A549 (cell line): Measurements from ENCODE around the gene TRIM72. TPM values are rescaled to one million over a fixed set of nuclear protein-coding genes. Genes with fewer than 3 reads are reported as not detected.

ENCODE experiments used
- ATAC-seq, 2 experiments: fragments of 200-7000 bp in 1 of 2; fragments of >200 bp in 1 of 2; cut with Nextera tagmentation in 1 of 2; cut with Tn5 transposase in 1 of 2; 3 replicates each; pipeline versions ENCODE4 v1.8.0 to v1.9.1; 2018 to 2020; ENCODE audit warnings: mild to moderate bottlenecking in 1 of 2, moderate library complexity in 1 of 2
- CTCF ChIA-PET: fragments of 300-600 bp; sonication (Branson Sonifier 250); formaldehyde crosslinking; extraction: SDS; loops from one replicate; lab custom pipeline; 2021; ENCODE audit warnings: antibody characterized with exemption, inconsistent platforms; lab: Yijun Ruan, JAX
- POLR2A ChIA-PET: fragments of 350-600 bp; formaldehyde crosslinking; extraction: SDS; loops from one replicate; lab custom pipeline; 2021; ENCODE audit warnings: antibody characterized with exemption, inconsistent platforms; lab: Yijun Ruan, JAX
- DNase-seq, 2 experiments: peaks; one replicate each; pipeline versions ENCODE4 v3.0.0 to v3.0.0-alpha.2; 2011 to 2016; ENCODE audit warnings: low read depth in 1 of 2, low spot score in 1 of 2
- FAIRE-seq: peaks from 2 replicates; lab custom pipeline; 2011; peaks lifted over from hg19 to GRCh38; lab: Jason Lieb, UNC
- H3K27ac ChIP-seq, 2 experiments: fragments of >200 bp; sonication (Bioruptor Twin); formaldehyde crosslinking; 3 replicates each; pipeline ENCODE4 v1.5.1; 2016 to 2017
- H3K4me1 ChIP-seq: fragments of >200 bp; sonication (Bioruptor Twin); formaldehyde crosslinking; 3 replicates; pipeline ENCODE4 v1.6.1; 2016
- H3K4me2 ChIP-seq: fragments of >200 bp; sonication (Bioruptor Twin); formaldehyde crosslinking; 3 replicates; pipeline ENCODE4 v1.6.1; 2016
- H3K4me3 ChIP-seq: fragments of >200 bp; sonication (Bioruptor Twin); formaldehyde crosslinking; 3 replicates; pipeline ENCODE4 v1.5.1; 2016
- H3K9me3 ChIP-seq: fragments of >200 bp; sonication (Bioruptor Twin); formaldehyde crosslinking; 3 replicates; pipeline ENCODE4 v1.6.1; 2016
- CEBPB ChIP-seq, 2 experiments: fragments of >200 bp in 1 of 2; sonication (Bioruptor Twin) in 1 of 2; formaldehyde crosslinking in 1 of 2; IDR thresholded peaks; 2 replicates each; pipeline ENCODE4 v1.6.1; 2012 to 2016
- CHD4 ChIP-seq: fragments of 200-600 bp; sonication (generic); IDR thresholded peaks from 2 replicates; pipeline ENCODE4 v1.6.1; 2016; ENCODE audit warnings: antibody characterized with exemption, mild to moderate bottlenecking, borderline replicate concordance
- EP300 ChIP-seq, 2 experiments: fragments of >200 bp; sonication (Bioruptor Twin); formaldehyde crosslinking; IDR thresholded peaks; 2 replicates in 1 of 2; 3 replicates in 1 of 2; pipeline ENCODE4 v1.6.1; 2016 to 2017
- ESRRA ChIP-seq: fragments of 150-350 bp; IDR thresholded peaks from 2 replicates; pipeline ENCODE4 v1.6.1; 2014; ENCODE audit warnings: mild to moderate bottlenecking, low read length, borderline replicate concordance
- FOXS1 ChIP-seq: fragments of 250-450 bp; sonication (Bioruptor Pico); IDR thresholded peaks from 2 replicates; pipeline ENCODE4 v1.5.0; 2020; ENCODE audit warnings: mild to moderate bottlenecking, moderate library complexity
- HDAC2 ChIP-seq: fragments of 200-600 bp; sonication (generic); IDR thresholded peaks from 2 replicates; pipeline ENCODE4 v1.6.1; 2016
- KDM5A ChIP-seq: fragments of 200-600 bp; sonication (generic); IDR thresholded peaks from 2 replicates; pipeline ENCODE4 v1.6.1; 2016; ENCODE audit warnings: antibody characterized with exemption, mild to moderate bottlenecking
- NFE2L2 ChIP-seq: fragments of 150-350 bp; conservative IDR thresholded peaks from 2 replicates; pipeline ENCODE4 v1.6.1; 2014; ENCODE audit warnings: low read length
- PHF8 ChIP-seq: fragments of 200-600 bp; sonication (generic); IDR thresholded peaks from 2 replicates; pipeline ENCODE4 v1.6.1; 2016; ENCODE audit warnings: low read depth, mild to moderate bottlenecking, antibody characterized with exemption, moderate library complexity, borderline replicate concordance
- RARB ChIP-seq: fragments of 250-450 bp; sonication (Bioruptor Pico); IDR thresholded peaks from 2 replicates; pipeline ENCODE4 v1.8.0; 2021; ENCODE audit warnings: mild to moderate bottlenecking, moderate library complexity
- RNF2 ChIP-seq: fragments of 200-600 bp; sonication (generic); IDR thresholded peaks from 2 replicates; pipeline ENCODE4 v1.6.1; 2016; ENCODE audit warnings: low read depth, mild to moderate bottlenecking, antibody characterized with exemption, moderate library complexity, borderline replicate concordance
- TP53 ChIP-seq: fragments of 250-450 bp; sonication (Bioruptor Pico); IDR thresholded peaks from 2 replicates; pipeline ENCODE4 v1.5.0; 2021; ENCODE audit warnings: mild to moderate bottlenecking, moderate library complexity
- ZC3H11A ChIP-seq: fragments of 450-650 bp; IDR thresholded peaks from 2 replicates; pipeline ENCODE4 v1.6.1; 2014; ENCODE audit warnings: antibody characterized with exemption, mild to moderate bottlenecking
- ZNF302 ChIP-seq: fragments of 250-450 bp; sonication (Bioruptor Pico); IDR thresholded peaks from 2 replicates; pipeline ENCODE4 v1.9.0; 2021; ENCODE audit warnings: inconsistent platforms, mild to moderate bottlenecking, moderate library complexity
- ZSCAN20 ChIP-seq: fragments of 250-450 bp; sonication (Bioruptor Pico); IDR thresholded peaks from 2 replicates; pipeline ENCODE4 v1.8.0; 2022; ENCODE audit warnings: mild to moderate bottlenecking, moderate library complexity
- WGBS: methylation state at CpG from one replicate; pipeline ENCODE4 v1.1.6; 2017; ENCODE audit errors: missing lambda C conversion rate; 5-methylcytosine and 5-hydroxymethylcytosine counted together
- polyA plus RNA-seq, 4 experiments: library from polyadenylated mRNA; depleted of rRNA in 3 of 4; stranded (reverse); fragments of >200 nt; fragmentation: RNase III in 1 of 4; extraction: RNeasy Plus Mini Kit Qiagen cat#74134 plus additional on column Dnase treatment in 1 of 4; gene quantifications; 2 replicates in 3 of 4; 3 replicates in 1 of 4; pipeline ENCODE4 v1.2.3, GENCODE V29; 2011 to 2017
- TF ChIP-seq, protein P1 (sequence below): fragments of 150-350 bp; IDR thresholded peaks from 2 replicates; pipeline ENCODE4 v1.6.1; 2014; ENCODE audit warnings: low read depth, mild to moderate bottlenecking, low read length
- TF ChIP-seq, protein P2 (sequence below): IDR thresholded peaks from 2 replicates; pipeline ENCODE4 v1.6.1; 2012
- TF ChIP-seq, protein P3 (sequence below): fragments of 250-450 bp; sonication (Bioruptor Pico); IDR thresholded peaks from 2 replicates; pipeline ENCODE4 v1.5.0; 2021; ENCODE audit warnings: mild to moderate bottlenecking, moderate library complexity, borderline replicate concordance
- TF ChIP-seq, protein P4 (sequence below): fragments of 450-650 bp; IDR thresholded peaks from 2 replicates; pipeline ENCODE4 v1.6.1; 2014; ENCODE audit warnings: antibody characterized with exemption

The TRIM72 gene
- polyA plus RNA-seq, 2 of the 4 experiments (the other 2 are of a cell fraction), result 0.04 TPM; not detected in 1

DNA sequence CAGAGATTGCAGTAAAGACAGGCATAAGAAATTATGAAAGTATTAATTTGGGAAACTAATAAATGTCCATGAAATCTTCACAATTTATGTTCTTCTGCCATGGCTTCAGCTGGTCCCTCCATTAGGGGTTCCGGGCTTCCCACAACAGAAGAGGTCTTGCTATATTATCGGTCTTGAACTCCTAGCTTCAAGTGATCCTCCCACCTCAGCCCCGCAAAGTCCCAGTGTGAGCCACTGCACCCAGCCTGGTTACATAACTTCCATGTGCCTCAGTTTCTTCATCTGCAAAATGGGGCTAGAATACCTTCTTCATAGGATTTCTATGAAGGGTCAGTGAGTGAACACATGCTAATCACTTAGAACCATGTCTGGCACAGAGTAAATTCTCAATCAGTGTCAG, 32.4 kb downstream of the TRIM72 start:
- no peak for ATAC-seq
- no peak for TF ChIP-seq ZC3H11A
- no peak for TF ChIP-seq ESRRA
- no peak for TF ChIP-seq ZSCAN20
- no peak for TF ChIP-seq RARB (CRISPR knock-in tag)
- TF ChIP-seq, protein P1, sequence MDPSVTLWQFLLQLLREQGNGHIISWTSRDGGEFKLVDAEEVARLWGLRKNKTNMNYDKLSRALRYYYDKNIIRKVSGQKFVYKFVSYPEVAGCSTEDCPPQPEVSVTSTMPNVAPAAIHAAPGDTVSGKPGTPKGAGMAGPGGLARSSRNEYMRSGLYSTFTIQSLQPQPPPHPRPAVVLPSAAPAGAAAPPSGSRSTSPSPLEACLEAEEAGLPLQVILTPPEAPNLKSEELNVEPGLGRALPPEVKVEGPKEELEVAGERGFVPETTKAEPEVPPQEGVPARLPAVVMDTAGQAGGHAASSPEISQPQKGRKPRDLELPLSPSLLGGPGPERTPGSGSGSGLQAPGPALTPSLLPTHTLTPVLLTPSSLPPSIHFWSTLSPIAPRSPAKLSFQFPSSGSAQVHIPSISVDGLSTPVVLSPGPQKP, result no peak
- TF ChIP-seq, protein P2, sequence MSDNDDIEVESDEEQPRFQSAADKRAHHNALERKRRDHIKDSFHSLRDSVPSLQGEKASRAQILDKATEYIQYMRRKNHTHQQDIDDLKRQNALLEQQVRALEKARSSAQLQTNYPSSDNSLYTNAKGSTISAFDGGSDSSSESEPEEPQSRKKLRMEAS, result no peak
- no peaks in the 10 kb centered on the region for H3K4me1 ChIP-seq
- WGBS, result 90% methylated on average over 3 of the region's 3 CpGs
- DNase-seq, result no peak
- H3K4me3 ChIP-seq, result no peak overlapping the region
- no peak overlapping the region for H3K27ac ChIP-seq
- no peak overlapping the region for H3K4me2 ChIP-seq
- CTCF ChIA-PET, result no interaction called here
- H3K9me3 ChIP-seq, result no peaks in the 10 kb centered on the region
- POLR2A ChIA-PET, result no interaction called here
- no peak for FAIRE-seq

DNA sequence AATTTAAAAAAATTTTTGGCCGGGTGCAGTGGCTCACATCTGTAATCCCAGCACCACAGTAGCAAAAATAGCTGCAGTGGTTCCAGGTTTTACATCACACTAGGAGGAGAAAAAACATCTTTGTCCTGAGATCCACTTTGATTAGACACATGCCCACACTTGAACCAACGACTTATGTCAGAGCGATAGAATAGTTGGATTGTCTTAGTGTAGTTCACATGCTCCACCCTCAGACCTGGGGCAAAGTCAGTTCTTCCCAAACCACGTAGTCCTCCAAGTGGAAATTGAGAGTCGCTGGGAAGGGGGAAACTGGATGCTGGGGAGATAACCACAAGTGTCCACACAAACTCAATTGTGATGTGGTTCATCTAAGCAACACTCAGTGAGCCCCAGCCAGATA, 34.4 kb downstream of the TRIM72 start:
- Histone ChIP-seq H3K4me1 (peaks cover 8% of the 10 kb centered on the region), H3K4me3 (no peak overlapping the region), H3K9me3 (no peaks in the 10 kb centered on the region), H3K4me2 (no peak overlapping the region), H3K27ac (no peak overlapping the region)
- WGBS, result 65% methylated on average over 5 of the region's 5 CpGs
- TF ChIP-seq ZSCAN20, result no peak
- no peak for TF ChIP-seq NFE2L2
- TF ChIP-seq HDAC2, result no peak
- TF ChIP-seq KDM5A, result no peak
- TF ChIP-seq ZNF302 (CRISPR knock-in tag), result no peak
- no peak for TF ChIP-seq TP53 (CRISPR knock-in tag)
- ATAC-seq (no peak), FAIRE-seq (no peak), DNase-seq (no peak)
- CTCF ChIA-PET, result interaction anchor here (1.0 to 1.8 kb wide), 4 partner anchors 18 to 194 kb away, joined by 3 to 6 read pairs (median 4); partner anchors contain the start of gene ZNF843
- POLR2A ChIA-PET, result no interaction called here

DNA sequence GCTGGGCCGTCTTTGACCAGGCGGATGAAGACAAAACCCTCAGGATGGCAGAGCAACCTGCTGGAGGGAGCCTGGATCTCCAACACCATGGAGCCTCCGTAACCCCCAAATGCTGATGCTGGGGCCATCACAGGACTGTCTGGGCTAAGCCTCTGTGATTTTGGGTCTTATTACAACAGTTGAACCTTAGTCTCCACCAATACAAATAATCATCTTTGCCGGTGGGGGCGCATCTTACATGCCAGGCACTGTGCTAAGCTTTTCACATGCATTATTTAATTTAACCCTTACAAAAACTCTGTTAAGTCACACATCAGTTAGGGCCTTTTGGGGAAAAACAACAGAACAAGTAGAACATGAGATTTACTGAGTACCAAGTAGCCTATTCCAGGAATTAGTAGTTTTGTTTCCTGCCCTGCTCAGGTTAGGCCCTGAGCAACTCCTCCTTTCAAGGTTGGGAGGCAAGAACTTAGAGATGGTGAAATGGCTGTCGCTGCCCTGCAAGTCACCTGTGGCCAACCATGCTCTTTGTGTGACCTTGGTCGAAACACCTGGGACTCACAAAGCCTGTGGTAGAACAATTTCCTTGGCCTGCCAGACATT, 37.0 kb downstream of the TRIM72 start:
- TF ChIP-seq, protein P3, sequence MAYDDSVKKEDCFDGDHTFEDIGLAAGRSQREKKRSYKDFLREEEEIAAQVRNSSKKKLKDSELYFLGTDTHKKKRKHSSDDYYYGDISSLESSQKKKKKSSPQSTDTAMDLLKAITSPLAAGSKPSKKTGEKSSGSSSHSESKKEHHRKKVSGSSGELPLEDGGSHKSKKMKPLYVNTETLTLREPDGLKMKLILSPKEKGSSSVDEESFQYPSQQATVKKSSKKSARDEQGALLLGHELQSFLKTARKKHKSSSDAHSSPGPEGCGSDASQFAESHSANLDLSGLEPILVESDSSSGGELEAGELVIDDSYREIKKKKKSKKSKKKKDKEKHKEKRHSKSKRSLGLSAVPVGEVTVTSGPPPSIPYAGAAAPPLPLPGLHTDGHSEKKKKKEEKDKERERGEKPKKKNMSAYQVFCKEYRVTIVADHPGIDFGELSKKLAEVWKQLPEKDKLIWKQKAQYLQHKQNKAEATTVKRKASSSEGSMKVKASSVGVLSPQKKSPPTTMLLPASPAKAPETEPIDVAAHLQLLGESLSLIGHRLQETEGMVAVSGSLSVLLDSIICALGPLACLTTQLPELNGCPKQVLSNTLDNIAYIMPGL, result no peak
- TF ChIP-seq CHD4, result no peak
- TF ChIP-seq PHF8, result no peak
- TF ChIP-seq, protein P4, sequence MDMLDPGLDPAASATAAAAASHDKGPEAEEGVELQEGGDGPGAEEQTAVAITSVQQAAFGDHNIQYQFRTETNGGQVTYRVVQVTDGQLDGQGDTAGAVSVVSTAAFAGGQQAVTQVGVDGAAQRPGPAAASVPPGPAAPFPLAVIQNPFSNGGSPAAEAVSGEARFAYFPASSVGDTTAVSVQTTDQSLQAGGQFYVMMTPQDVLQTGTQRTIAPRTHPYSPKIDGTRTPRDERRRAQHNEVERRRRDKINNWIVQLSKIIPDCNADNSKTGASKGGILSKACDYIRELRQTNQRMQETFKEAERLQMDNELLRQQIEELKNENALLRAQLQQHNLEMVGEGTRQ, result no peak
- TF ChIP-seq FOXS1 (CRISPR knock-in tag), result no peak
- no peak for TF ChIP-seq EP300 (IDR thresholded peaks at IDR 0.05)
- TF ChIP-seq RNF2, result no peak
- no peak for TF ChIP-seq CEBPB (IDR thresholded peaks at IDR 0.05)
- TF ChIP-seq, all 56 proteins: peak for 0

More for the DNA sequence above, 37.0 kb downstream of the TRIM72 start:
- H3K4me2 ChIP-seq, result no peak overlapping the region
- no peak for ATAC-seq
- ChIA-PET CTCF (no interaction called here), POLR2A (no interaction called here)
- no peak overlapping the region for H3K27ac ChIP-seq
- no peaks in the 10 kb centered on the region for H3K9me3 ChIP-seq
- FAIRE-seq, result no peak
- H3K4me3 ChIP-seq, result no peak overlapping the region
- no peak for DNase-seq
- peaks cover 18% of the 10 kb centered on the region for H3K4me1 ChIP-seq
- 83% methylated on average over 7 of the region's 7 CpGs for WGBS
